Tibial artery (tissue), 4 donors: Measurements from ENCODE around the gene SMOC2.
A peak's percentile ranks its signal among the peaks of the same experiment; 100 is the strongest.

Source experiments
- DNase-seq, 2 donors: peaks; one replicate each; pipeline ENCODE4 v3.0.0-alpha.2; 2019
- H3K27ac ChIP-seq, 2 donors: fragments of 200-600 bp; sonication (generic) in 1 of 2; 1 replicate in 1 of 2; 2 replicates in 1 of 2; pipeline ENCODE4 v1.5.1; 2018 to 2019; ENCODE audit warnings: mild to moderate bottlenecking in 1 of 2
- H3K27me3 ChIP-seq, 2 donors: fragments of 200-600 bp; sonication (generic) in 1 of 2; one replicate each; pipeline versions ENCODE4 v1.5.1 to v1.6.0; 2016 to 2019
- H3K36me3 ChIP-seq, 3 donors: fragments of 200-600 bp; sonication (generic) in 2 of 3; one replicate each; pipeline ENCODE4 v1.5.1; 2016 to 2019; ENCODE audit warnings: mild to moderate bottlenecking in 2 of 3
- H3K4me1 ChIP-seq, 4 donors: fragments of 200-600 bp; sonication (generic) in 2 of 4; 1 replicate in 3 of 4; 2 replicates in 1 of 4; pipeline ENCODE4 v1.5.1; 2016 to 2019
- H3K4me3 ChIP-seq, 2 donors: fragments of 200-600 bp; sonication (generic) in 1 of 2; 1 replicate in 1 of 2; 2 replicates in 1 of 2; pipeline ENCODE4 v1.5.1; 2018 to 2019; ENCODE audit warnings: mild to moderate bottlenecking in 2 of 2
- H3K9me3 ChIP-seq, 3 donors: fragments of 200-600 bp; sonication (generic) in 1 of 3; one replicate each; pipeline ENCODE4 v1.5.1; 2016 to 2019
- intact Hi-C: fragments of 100-400 bp; cut with DNase I; formaldehyde crosslinking; loops from one replicate; pipeline ENCODE4 v1.15.0; 2023; ENCODE audit warnings: low total_unique reads
- TF ChIP-seq, protein P1 (sequence below), 2 experiments: fragments of 200-600 bp in 1 of 2; fragments of 450-650 bp in 1 of 2; IDR thresholded peaks; one replicate each; pipeline ENCODE4 v1.5.1; 2017 to 2019; ENCODE audit warnings: antibody characterized with exemption in 2 of 2, mild to moderate bottlenecking in 1 of 2, moderate library complexity in 1 of 2

The SMOC2 gene

DNA sequence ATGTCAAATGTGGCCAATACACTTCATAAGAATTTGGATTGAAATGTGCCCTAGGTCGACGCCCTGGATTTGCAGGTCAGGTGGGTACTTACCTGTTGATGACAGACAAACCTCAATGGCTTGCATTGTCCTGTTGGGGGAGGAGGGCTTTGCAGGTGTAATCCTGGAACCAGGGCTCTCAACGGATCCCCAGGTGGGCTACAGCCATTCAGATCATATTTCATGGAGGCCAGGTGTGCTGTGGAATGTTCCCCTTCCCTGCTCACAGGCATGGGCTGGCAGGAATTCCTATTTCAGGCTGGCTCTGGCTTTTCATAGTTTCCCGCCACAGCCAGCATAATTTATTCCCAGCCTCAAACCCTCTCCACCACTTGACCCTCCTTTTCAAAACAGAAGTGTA, 254.7 kb downstream of the SMOC2 start:
- TF ChIP-seq, protein P1, sequence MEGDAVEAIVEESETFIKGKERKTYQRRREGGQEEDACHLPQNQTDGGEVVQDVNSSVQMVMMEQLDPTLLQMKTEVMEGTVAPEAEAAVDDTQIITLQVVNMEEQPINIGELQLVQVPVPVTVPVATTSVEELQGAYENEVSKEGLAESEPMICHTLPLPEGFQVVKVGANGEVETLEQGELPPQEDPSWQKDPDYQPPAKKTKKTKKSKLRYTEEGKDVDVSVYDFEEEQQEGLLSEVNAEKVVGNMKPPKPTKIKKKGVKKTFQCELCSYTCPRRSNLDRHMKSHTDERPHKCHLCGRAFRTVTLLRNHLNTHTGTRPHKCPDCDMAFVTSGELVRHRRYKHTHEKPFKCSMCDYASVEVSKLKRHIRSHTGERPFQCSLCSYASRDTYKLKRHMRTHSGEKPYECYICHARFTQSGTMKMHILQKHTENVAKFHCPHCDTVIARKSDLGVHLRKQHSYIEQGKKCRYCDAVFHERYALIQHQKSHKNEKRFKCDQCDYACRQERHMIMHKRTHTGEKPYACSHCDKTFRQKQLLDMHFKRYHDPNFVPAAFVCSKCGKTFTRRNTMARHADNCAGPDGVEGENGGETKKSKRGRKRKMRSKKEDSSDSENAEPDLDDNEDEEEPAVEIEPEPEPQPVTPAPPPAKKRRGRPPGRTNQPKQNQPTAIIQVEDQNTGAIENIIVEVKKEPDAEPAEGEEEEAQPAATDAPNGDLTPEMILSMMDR (IDR thresholded peaks at IDR 0.05) = no peak

DNA sequence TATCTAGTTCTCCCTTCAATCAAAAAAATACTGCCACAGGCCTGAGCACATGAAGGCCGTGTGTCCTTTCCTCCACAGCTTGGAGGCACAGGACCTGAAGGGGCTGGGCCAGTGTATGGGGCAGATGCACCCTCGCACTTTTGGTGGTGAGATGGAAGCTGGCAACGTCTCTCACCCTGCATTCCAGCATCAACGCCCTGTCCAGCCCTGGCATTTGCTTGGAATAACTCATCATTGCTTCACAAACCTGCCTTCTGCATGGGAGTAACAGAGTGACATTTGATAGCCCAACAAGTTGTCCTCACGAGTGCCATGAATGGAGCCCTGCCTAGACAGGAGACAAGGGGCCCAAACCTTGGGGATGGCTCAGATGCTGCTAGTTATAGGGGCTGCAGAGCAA, 257.9 kb downstream of the SMOC2 start:
- DNase-seq = no peak
- H3K36me3 ChIP-seq = no peaks in the 10 kb centered on the region
- TF ChIP-seq, protein P1 (IDR thresholded peaks at IDR 0.05) = no peak
- H3K4me3 ChIP-seq = no peak overlapping the region
- no peak overlapping the region for H3K27ac ChIP-seq
- H3K4me1 ChIP-seq = peaks cover 0 to 29% (median 9%) of the 10 kb centered on the region in 4 donors
- no peaks in the 10 kb centered on the region for H3K9me3 ChIP-seq
- H3K27me3 ChIP-seq = no peaks in the 10 kb centered on the region
- intact Hi-C loops = no loop called here

More for the DNA sequence above, 254.7 kb downstream of the SMOC2 start:
- H3K27me3 ChIP-seq = no peaks in the 10 kb centered on the region
- intact Hi-C loops = no loop called here
- H3K9me3 ChIP-seq = no peaks in the 10 kb centered on the region
- DNase-seq = no peak
- H3K4me1 ChIP-seq = peaks cover 0 to 13% (median 5%) of the 10 kb centered on the region in 4 donors
- H3K27ac ChIP-seq = no peak overlapping the region
- no peak overlapping the region for H3K4me3 ChIP-seq
- no peaks in the 10 kb centered on the region for H3K36me3 ChIP-seq

DNA sequence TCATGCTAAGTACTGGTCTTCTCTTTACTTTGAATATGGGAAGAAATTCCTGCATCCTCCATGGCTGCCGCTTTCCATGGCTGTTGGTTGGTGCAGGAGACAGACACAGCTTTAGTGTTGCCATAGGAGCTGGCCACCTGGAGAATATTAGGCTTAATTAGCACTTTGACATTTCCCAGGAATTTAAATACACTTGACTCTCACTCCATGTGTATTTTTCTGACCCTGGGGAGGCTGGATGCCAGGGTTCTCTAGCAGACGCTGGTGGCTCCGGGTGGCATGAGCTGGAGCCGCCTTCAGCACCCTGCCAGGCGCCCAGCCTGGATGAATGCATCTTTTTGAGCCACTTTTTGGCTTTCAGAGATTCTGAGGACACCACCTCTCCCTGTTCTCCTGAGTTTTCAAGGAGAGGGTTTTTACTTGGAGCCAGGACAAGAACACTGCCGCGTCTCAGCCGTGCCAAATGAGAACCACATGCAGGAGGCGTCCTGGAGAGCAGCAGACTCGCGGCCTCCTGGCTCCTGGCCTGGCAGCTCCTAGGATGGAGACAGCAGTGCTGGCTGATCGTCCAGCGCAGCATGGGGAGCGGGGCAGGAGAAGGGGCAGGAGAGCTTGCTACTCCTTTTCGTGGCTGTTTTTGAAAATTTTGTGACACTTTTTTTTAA, 258.8 kb downstream of the SMOC2 start:
- TF ChIP-seq, protein P1 (IDR thresholded peaks at IDR 0.05) = no peak
- Histone ChIP-seq H3K36me3 (no peaks in the 10 kb centered on the region), H3K27ac (no peak overlapping the region), H3K4me1 (peaks cover 0 to 38% (median 10%) of the 10 kb centered on the region in 4 donors), H3K9me3 (no peaks in the 10 kb centered on the region), H3K4me3 (no peak overlapping the region), H3K27me3 (no peaks in the 10 kb centered on the region)
- peak in 1 of 2 donors; percentile 78 for DNase-seq
- intact Hi-C loops = no loop called here

DNA sequence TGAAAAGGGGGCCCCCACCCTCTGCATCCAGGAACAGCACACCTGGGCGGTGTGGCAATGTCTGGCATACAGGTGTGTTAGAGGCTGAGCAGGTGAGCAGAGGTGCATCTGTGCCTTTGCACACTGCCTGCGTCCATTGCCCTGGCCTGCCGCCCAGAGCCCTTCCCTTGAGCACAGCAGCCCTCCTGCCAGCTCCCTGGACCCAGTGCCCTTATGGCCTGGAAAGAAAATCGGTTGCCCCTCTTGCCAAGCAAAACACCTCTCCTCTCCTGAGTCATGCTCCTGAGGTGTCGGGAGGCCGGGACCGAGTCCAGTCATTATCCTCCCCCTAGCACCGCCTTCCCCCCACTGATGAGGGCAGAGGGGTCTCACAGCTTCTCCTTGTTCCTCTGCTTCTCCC, 259.9 kb downstream of the SMOC2 start:
- H3K27me3 ChIP-seq = no peaks in the 10 kb centered on the region
- TF ChIP-seq, protein P1 (IDR thresholded peaks at IDR 0.05) = no peak
- peaks cover 0 to 40% (median 10%) of the 10 kb centered on the region in 4 donors for H3K4me1 ChIP-seq
- H3K27ac ChIP-seq = no peak overlapping the region
- no peaks in the 10 kb centered on the region for H3K9me3 ChIP-seq
- H3K36me3 ChIP-seq = no peaks in the 10 kb centered on the region
- no peak overlapping the region for H3K4me3 ChIP-seq
- no peak for DNase-seq
- intact Hi-C loops = no loop called here

DNA sequence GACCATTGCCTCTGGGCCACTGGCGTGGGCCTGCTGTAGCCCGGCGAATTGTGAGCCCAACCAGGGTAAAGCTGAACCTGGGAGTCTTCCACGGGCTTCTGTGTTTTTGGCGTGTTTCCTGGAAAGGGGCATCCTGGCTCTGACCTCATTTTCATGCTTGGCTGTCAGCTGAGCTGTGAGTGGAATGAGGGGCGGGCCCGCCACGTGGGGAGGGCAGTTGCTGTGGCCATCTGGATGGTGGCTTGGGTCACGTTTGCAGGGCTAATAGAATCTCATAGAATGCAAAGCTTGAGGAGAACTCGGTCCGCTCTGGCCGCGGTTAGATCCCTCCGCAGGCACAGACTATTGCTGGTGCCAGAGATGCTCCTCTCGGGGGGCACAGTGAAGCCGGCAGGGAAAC, 263.0 kb downstream of the SMOC2 start:
- peak in 1 of 2 donors; percentile 86 for DNase-seq
- Histone ChIP-seq H3K9me3 (no peaks in the 10 kb centered on the region), H3K4me1 (peaks cover 0 to 40% (median 10%) of the 10 kb centered on the region in 4 donors), H3K4me3 (no peak overlapping the region), H3K36me3 (no peaks in the 10 kb centered on the region), H3K27me3 (no peaks in the 10 kb centered on the region), H3K27ac (peak overlapping the region in 1 of 2 donors; percentile 28)
- TF ChIP-seq, protein P1 (IDR thresholded peaks at IDR 0.05) = no peak
- intact Hi-C loops = no loop called here
